GM19035 (cell line): ENCODE data around the gene OR52E8.
A peak's percentile ranks its signal among the peaks of the same experiment; 100 is the strongest.

ENCODE experiments used
- ATAC-seq: cut with Tn5 transposase; IDR thresholded peaks from one replicate; pipeline ENCODE4 v1.9.1; 2021; ENCODE audit not compliant: unreplicated experiment

The OR52E8 gene

GRCh38 chr11:5808500-5809121 is 48.9 kb downstream of the OR52E8 start, which contains the start of gene OR52N2:
OR52N2 (plus strand) TSS chr11:5808924; CDS start chr11:5820336, 11,412 bp downstream.
- ATAC-seq: peak; percentile 89

GRCh38 chr11:5807580-5807979 is 49.9 kb downstream of the OR52E8 start:
- ATAC-seq: peak; percentile 32
